HG02943 (cell line): ENCODE data around the gene UXS1.

ENCODE experiments used
- ATAC-seq: cut with Tn5 transposase; IDR thresholded peaks from one replicate; pipeline ENCODE4 v1.9.1; 2021; ENCODE audit warnings: mild to moderate bottlenecking, low read depth, moderate library complexity; ENCODE audit not compliant: unreplicated experiment

Gene UXS1

DNA sequence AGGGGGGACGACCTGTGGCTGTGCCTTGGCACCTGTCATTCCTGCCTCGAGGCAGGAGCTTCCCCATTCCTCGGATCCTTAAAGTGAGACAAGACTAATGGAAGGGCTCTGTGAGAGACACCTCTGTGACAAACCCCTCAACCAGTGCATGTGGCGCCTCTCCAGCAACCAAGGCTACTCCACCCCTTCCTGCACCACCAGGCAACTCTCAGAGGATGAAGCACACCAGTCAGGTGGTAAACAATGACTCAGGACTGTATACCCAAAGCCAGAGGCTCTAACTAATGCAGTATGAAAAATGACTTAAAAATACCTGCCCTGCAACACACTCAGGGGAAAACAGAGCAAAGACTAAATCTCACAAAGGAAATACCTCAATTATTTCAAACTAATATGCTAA, 136.9 kb downstream of the UXS1 start:
- ATAC-seq: no peak

DNA sequence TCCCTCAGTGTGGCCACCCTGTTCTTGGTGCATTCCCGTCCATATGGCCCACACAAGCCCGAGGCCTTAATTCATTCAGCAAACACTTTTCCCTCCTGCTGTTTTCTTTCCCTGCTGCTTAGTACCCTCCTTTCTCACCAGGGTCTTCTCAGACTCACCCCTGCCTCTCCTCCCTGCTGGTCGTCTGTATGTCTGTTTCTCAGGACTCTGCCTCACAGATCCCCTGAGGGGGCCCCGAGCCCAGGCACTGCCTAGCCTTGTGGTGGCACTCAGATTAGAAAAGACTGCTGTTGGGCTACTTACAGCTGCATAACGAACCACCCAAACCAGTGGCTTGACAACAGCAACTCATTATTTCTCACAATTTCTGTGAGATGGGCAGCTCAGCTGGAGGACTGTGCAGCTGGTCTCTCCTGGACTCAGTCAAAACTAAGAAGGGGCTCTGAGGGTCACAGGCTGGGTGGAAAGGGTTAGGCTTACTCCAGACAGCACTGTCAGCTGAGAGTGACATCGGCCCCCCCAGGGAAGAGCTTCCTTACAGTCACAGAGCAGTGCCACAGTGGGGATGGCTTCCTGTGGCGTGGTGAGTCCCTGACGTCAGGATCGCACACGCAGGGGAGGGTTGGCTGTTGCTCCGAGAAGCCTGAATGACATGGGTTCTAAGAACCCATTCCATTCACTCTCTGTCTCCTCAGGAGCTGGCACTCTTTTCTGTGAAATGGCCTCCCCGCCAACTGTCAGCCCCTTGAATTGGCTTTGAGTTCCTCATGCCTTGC, 139.0 kb downstream of the UXS1 start:
- ATAC-seq: no peak

DNA sequence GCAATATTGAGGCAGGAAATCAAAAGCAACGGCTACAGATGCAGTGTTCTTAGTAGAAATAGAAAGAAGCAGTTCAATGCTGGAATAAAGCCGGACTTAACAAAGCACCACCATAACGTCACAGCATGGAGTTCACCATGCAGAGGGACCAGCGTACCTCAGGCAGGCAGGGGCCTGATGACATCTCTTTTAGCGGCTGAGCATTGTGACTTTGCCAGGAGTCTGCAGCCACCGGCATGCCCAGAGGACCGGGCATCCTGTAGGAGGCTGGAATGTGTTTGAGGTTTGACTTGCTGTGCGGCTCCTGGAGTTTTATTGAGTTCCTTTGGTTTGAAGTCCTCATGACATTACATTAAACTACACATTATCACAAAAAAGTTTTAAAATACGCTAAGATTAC, 139.8 kb downstream of the UXS1 start:
- no peak for ATAC-seq

DNA sequence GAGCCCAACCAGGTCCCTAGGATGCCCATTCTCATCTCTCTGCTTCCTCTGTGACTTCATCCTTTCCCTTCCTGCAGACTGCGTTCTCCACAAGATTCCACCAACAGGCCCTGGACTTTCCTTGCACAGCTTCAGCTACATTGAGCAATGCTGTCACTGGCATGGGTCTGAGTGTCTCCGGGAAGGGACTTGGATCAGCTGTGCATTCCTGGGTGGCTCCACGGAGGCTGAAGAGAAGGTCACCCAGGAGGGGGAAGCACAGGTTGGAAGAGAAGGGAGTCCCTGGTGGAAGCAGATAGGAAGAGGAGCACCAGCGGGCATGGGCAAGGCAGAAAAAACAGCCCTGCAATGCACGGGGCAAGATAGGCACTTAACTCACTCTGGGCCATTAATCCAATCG, 140.5 kb downstream of the UXS1 start:
- ATAC-seq: no peak

DNA sequence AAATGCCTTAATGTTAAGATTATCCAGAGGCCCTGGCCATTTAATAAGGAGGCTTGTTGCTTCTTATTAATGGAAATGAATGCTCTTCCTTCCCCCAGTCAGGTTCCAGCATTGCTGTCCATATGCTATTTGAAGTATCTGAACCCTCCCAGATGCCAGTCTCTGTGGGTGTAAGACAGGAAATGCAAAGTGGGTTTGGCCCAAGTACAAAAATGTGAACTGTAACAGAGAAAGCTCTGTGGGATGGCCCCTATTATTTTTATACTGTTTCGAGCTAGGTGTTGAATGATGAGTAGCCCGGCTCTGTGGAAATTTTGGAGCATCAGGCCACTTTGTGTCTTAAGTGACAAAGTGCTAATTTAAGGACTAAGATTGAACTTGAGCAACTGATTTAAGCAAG, 141.0 kb downstream of the UXS1 start:
- ATAC-seq: no peak

DNA sequence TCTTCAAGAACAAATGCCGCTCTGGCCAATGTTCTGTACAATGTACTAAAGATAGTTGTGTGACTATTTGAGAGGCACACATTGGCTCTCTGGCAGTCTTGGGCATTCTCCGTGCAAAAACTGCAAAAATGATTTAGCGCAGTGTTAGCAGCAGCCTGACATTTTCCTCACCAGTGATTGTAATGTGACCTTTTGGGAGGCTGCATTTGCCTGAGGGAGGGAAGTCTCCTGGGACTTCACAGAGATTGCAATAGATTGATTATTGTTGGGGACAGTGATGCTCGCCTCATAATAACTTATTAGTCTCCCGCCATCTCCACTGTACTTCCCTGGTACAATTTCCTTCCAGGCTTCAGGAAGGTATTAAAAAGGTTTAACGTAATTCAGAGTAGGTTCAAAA, 149.2 kb downstream of the UXS1 start:
- no peak for ATAC-seq

DNA sequence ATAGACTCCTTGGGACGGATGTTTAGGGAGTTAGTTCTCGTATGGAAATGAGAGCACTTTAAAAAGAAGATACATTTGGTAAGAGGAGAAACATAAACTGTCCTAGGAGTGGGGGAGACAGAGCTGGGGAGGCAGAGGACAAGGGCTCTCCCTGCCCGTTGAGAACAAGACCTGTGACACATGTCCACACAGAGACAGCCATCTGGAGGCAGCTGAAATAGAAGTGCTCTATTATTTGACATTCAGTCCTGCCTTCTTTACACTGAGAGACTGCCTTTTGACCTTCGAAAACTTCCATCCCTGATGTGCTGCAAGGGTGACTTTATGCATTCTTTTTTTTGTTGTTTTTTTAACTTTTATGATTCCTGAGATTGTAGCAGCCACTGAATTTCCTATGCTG, 150.1 kb downstream of the UXS1 start:
- no peak for ATAC-seq
